SK-N-MC (cell line): ENCODE data around the gene MPRIP.

Source experiments
- DNase-seq: peaks from one replicate; pipeline ENCODE4 v3.0.0-alpha.2; 2011; ENCODE audit warnings: low read depth, low spot score
- H3K27ac ChIP-seq: fragments of 200-600 bp; sonication (generic); 2 replicates; pipeline ENCODE4 v1.5.1; 2016; ENCODE audit warnings: mixed run types
- H3K36me3 ChIP-seq: fragments of 200-600 bp; sonication (generic); 2 replicates; pipeline ENCODE4 v1.6.1; 2017; ENCODE audit warnings: antibody characterized with exemption, low read length, mixed read lengths; ENCODE audit not compliant: insufficient read depth
- H3K4me3 ChIP-seq: fragments of 200-600 bp; sonication (generic); 2 replicates; pipeline ENCODE4 v1.5.1; 2016
- H3K9ac ChIP-seq: fragments of 200-600 bp; sonication (generic); 2 replicates; pipeline ENCODE4 v1.8.0; 2017; ENCODE audit warnings: mixed run types, mixed read lengths; ENCODE audit not compliant: insufficient read length
- H3K9me3 ChIP-seq: fragments of 200-600 bp; sonication (generic); 2 replicates; pipeline ENCODE4 v1.6.1; 2017; ENCODE audit warnings: low read depth, mild to moderate bottlenecking, antibody characterized with exemption, low read length, moderate library complexity, mixed read lengths
- EZH2 ChIP-seq: fragments of 200-600 bp; sonication (generic); IDR thresholded peaks from one replicate; pipeline ENCODE4 v1.6.1; 2017; ENCODE audit warnings: antibody characterized with exemption
- FOXP2 ChIP-seq: optimal IDR thresholded peaks from 2 replicates; pipeline ENCODE3; 2011; ENCODE audit warnings: mild to moderate bottlenecking, moderate library complexity; ENCODE audit not compliant: insufficient read depth; ENCODE audit errors: extremely low read length, control extremely low read depth
- POLR2AphosphoS5 ChIP-seq: IDR thresholded peaks from 2 replicates; pipeline ENCODE4 v1.6.1; 2012; ENCODE audit warnings: mild to moderate bottlenecking, low read depth, low read length, borderline replicate concordance

The MPRIP gene

DNA sequence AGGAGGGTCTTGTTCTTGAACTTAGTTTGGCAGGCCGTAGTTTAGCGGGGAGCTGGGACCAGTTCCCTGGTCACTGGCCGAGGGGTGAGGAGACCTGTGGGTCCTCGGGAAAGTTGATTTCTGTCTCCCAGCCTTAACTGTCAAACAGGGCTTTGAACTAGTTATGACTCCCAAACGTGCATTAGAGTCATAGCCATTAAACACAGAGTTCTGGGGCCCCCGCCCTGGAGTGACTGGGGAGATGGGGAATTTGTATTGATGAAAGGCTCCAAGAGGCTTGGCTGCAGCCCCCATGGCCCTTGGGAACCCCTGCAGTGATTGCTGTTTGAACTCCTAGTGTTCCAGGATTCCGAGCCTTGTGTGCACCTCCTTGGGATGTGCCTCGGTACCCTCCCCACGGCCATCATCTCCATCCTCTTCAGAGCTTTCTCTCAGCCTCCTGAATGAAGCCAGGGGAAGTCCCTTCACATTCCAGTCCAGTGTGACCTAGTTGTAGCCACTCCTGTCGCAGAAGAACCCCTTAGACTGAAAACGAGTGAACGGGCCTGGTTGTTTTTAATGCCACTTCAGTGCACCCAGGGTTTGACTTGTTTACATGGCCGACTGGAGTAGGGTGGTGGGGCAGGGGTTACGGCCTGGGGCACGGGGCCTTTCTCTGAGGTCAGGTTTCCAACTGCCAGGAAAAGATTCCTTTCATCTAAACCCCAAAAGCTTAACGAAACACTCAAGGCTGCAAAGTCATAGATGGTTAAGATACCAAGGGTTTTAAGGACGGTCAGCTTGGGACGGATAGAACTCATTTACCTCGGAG is 1.4 kb downstream of the MPRIP start:
- Histone ChIP-seq H3K27ac (no peak overlapping the region), H3K9me3 (0 out of 2 replicates have a peak, but pooled peaks cover 4% of the 10 kb centered on the region), H3K9ac (peak overlapping the region; percentile 87), H3K4me3 (peak overlapping the region; percentile 94), H3K36me3 (peaks cover 8% of the 10 kb centered on the region; the same call in 1 of the 2 replicates)
- TF ChIP-seq EZH2 = no peak
- no peak for TF ChIP-seq POLR2AphosphoS5
- no peak for TF ChIP-seq FOXP2
- DNase-seq = no peak

DNA sequence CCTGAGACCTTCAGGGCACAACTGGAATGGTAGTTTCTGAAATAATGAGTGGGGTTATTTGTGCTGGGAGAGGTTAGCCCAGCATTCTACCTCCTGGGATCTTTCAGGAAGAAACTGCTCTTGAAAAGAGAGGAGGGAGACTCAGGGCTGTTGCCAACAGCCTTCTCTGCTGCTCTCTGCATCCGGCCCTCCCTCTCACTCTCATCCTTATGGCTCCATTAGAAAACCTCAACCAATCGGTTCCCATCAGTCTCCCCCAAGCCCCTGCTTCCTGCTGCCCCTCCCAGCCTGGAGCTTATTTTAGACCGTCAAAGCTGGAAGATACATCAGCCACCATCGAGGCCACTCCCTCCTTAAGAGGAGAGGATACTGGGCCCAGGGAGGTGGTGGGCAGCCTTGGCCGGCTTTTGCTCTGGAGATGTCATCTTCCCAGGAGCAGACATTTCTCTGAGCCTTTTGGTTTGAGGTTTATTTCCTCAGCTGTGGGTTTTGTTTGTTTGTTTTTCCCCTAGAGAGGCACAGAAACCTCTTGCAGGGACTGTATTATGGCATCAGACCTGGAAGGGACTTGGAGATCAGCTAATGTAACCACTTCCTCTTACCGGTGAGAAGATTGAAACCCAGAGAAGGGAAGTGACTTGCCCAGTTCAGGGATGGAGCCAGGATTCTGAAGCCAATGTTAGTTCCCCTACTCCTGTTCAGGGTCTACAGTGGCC is 2.7 kb downstream of the MPRIP start:
- no peak for TF ChIP-seq FOXP2
- Histone ChIP-seq H3K9me3 (0 out of 2 replicates have a peak, but pooled peaks cover 4% of the 10 kb centered on the region), H3K27ac (no peak overlapping the region), H3K9ac (peak overlapping the region; percentile 87), H3K36me3 (peaks cover 8% of the 10 kb centered on the region; the same call in 1 of the 2 replicates), H3K4me3 (peak overlapping the region; percentile 94)
- DNase-seq = no peak

- Histone ChIP-seq H3K36me3 (peaks cover 8% of the 10 kb centered on the region; the same call in 1 of the 2 replicates), H3K4me3 (no peak overlapping the region), H3K27ac (no peak overlapping the region), H3K9ac (no peak overlapping the region), H3K9me3 (0 out of 2 replicates have a peak, but pooled peaks cover 4% of the 10 kb centered on the region)
- TF ChIP-seq FOXP2 = no peak
- TF ChIP-seq EZH2 = no peak
- TF ChIP-seq POLR2AphosphoS5 = no peak
- no peak for DNase-seq
Measured at GRCh38 chr17:17048106-17048505, 5.8 kb downstream of the MPRIP start.

GRCh38 chr17:17050346-17051345 is 8.4 kb downstream of the MPRIP start:
- no peak overlapping the region for H3K9ac ChIP-seq
- 0 out of 2 replicates have a peak, but pooled peaks cover 4% of the 10 kb centered on the region for H3K9me3 ChIP-seq
- H3K4me3 ChIP-seq = no peak overlapping the region
- H3K36me3 ChIP-seq = peaks cover 8% of the 10 kb centered on the region; the same call in 1 of the 2 replicates
- DNase-seq = no peak
- no peak for TF ChIP-seq POLR2AphosphoS5
- no peak for TF ChIP-seq EZH2
- TF ChIP-seq FOXP2 = no peak
- no peak overlapping the region for H3K27ac ChIP-seq

- 0 out of 2 replicates have a peak, but pooled peaks cover 4% of the 10 kb centered on the region for H3K9me3 ChIP-seq
- TF ChIP-seq FOXP2 = no peak
- no peak for TF ChIP-seq EZH2
- TF ChIP-seq POLR2AphosphoS5 = no peak
- no peak overlapping the region for H3K27ac ChIP-seq
- no peak for DNase-seq
- H3K4me3 ChIP-seq = no peak overlapping the region
- H3K9ac ChIP-seq = no peak overlapping the region
- H3K36me3 ChIP-seq = peaks cover 4% of the 10 kb centered on the region; the same call in 1 of the 2 replicates
Measured at GRCh38 chr17:17051380-17051779, 9.1 kb downstream of the MPRIP start.

- Histone ChIP-seq H3K9ac (no peak overlapping the region), H3K4me3 (no peak overlapping the region), H3K27ac (no peak overlapping the region), H3K36me3 (no peaks in the 10 kb centered on the region), H3K9me3 (no peaks in the 10 kb centered on the region)
- DNase-seq = no peak
- no peak for TF ChIP-seq EZH2
- TF ChIP-seq POLR2AphosphoS5 = no peak
- TF ChIP-seq FOXP2 = no peak
Measured at GRCh38 chr17:17051791-17052461, 9.7 kb downstream of the MPRIP start.

DNA sequence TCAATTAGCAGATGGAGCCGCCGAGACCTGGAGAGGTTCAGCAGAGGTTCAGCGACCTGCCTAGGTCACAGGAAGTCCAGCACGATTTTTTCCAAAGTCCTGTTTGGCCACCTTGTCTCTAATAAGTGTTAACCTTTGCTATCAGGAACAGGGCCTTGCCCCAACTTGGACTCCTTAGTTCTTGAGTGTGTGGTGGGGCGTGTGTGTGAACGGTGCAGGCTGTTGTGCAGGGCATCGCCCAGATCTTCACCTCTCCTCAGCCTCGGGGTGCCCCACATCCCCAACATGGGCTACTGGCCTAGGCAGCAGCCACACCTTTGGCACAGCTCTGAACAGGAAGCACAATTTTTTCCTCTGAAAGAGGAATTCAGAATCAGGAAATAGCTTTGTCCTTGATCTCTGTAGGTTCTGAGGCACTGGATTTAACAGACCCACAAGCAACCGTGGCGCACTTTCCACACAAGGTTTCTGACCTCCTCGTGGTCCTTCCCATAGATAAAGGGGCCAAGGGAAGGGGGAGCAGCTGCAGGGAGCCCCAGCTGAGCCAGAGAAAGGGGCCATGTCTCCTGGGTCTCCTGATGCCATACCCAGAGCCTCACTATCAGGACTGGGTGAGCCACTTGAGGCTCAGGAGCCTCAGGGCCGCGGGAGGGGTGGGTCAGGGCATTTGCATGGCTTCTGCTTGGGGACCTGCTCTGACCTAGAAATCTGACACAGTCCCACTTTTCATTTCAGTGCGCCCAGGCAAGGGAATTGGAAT is 10.4 kb downstream of the MPRIP start:
- no peak overlapping the region for H3K4me3 ChIP-seq
- no peak overlapping the region for H3K9ac ChIP-seq
- no peak for DNase-seq
- TF ChIP-seq FOXP2 (no peak), EZH2 (no peak), POLR2AphosphoS5 (no peak)
- no peaks in the 10 kb centered on the region for H3K9me3 ChIP-seq
- no peak overlapping the region for H3K27ac ChIP-seq
- no peaks in the 10 kb centered on the region for H3K36me3 ChIP-seq
